Gastrocnemius medialis (tissue), 4 donors: ENCODE measurements around the gene SLC35G6. TPM values are rescaled to one million over a fixed set of nuclear protein-coding genes. Genes with fewer than 3 reads are reported as not detected.

Source experiments
- ATAC-seq, 2 donors: fragments of 150-250 bp; one replicate each; pipeline ENCODE4 v1.9.1; 2016
- DNase-seq, 2 donors: peaks; one replicate each; pipeline ENCODE4 v3.0.0-alpha.2; 2019
- H3K27ac ChIP-seq, 4 donors: fragments of 200-600 bp; sonication (generic); 1 replicate in 1 of 4; 2 replicates in 3 of 4; pipeline ENCODE4 v1.5.1; 2016 to 2018; ENCODE audit warnings: mild to moderate bottlenecking in 2 of 4, moderate library complexity in 1 of 4
- H3K27me3 ChIP-seq, 3 donors: fragments of 200-600 bp; sonication (generic) in 2 of 3; 1 replicate in 1 of 3; 2 replicates in 2 of 3; pipeline versions ENCODE4 v1.5.1 to v1.6.0; 2016 to 2019; ENCODE audit warnings: mild to moderate bottlenecking in 1 of 3, moderate library complexity in 1 of 3
- H3K36me3 ChIP-seq, 2 donors: fragments of 200-600 bp; sonication (generic) in 1 of 2; one replicate each; pipeline ENCODE4 v1.5.1; 2017 to 2018
- H3K4me1 ChIP-seq, 2 donors: fragments of 200-600 bp; sonication (generic) in 1 of 2; one replicate each; pipeline ENCODE4 v1.5.1; 2016 to 2017; ENCODE audit warnings: mild to moderate bottlenecking in 2 of 2
- H3K4me3 ChIP-seq, 4 donors: fragments of 200-600 bp; sonication (generic) in 3 of 4; 1 replicate in 1 of 4; 2 replicates in 3 of 4; pipeline ENCODE4 v1.5.1; 2016 to 2019; ENCODE audit warnings: mild to moderate bottlenecking in 2 of 4
- H3K9me3 ChIP-seq, 3 donors: fragments of 200-600 bp; sonication (generic) in 2 of 3; 1 replicate in 1 of 3; 2 replicates in 2 of 3; pipeline ENCODE4 v1.5.1; 2016 to 2019
- POLR2A ChIP-seq, 2 donors: fragments of 450-650 bp; IDR thresholded peaks; one replicate each; pipeline ENCODE4 v1.6.1; 2017; ENCODE audit warnings: antibody characterized with exemption in 2 of 2, mild to moderate bottlenecking in 2 of 2, moderate library complexity in 2 of 2
- in situ Hi-C, 4 donors: fragments of 200-750 bp; cut with MboI; loops; one replicate each; pipeline versions ENCODE4 v1.15.0 to v1.8.0; 2017; ENCODE audit warnings: low sequenced_read_pairs in 4 of 4
- intact Hi-C: fragments of 100-400 bp; cut with DNase I; formaldehyde crosslinking; loops from one replicate; pipeline ENCODE4 v1.15.1; 2023; ENCODE audit warnings: low total_unique reads
- total RNA-seq, 4 donors: library from RNA; depleted of rRNA; stranded (reverse); fragments of >200 nt; gene quantifications; one replicate each; pipeline versions ENCODE4 v1.1.0 to v1.2.3, GENCODE V29; 2016
- TF ChIP-seq, protein P1 (sequence below), 5 experiments: fragments of 450-650 bp in 3 of 5; fragments of 200-600 bp in 2 of 5; sonication (generic) in 2 of 5; IDR thresholded peaks in 4 of 5; conservative IDR thresholded peaks in 1 of 5; 1 replicate in 4 of 5; 2 replicates in 1 of 5; pipeline ENCODE4 v1.5.1; 2016 to 2019; ENCODE audit warnings: antibody characterized with exemption in 5 of 5, mild to moderate bottlenecking in 3 of 5, moderate library complexity in 3 of 5

SLC35G6 gene
- total RNA-seq, 4 donors from 2014 or later: not detected

DNA sequence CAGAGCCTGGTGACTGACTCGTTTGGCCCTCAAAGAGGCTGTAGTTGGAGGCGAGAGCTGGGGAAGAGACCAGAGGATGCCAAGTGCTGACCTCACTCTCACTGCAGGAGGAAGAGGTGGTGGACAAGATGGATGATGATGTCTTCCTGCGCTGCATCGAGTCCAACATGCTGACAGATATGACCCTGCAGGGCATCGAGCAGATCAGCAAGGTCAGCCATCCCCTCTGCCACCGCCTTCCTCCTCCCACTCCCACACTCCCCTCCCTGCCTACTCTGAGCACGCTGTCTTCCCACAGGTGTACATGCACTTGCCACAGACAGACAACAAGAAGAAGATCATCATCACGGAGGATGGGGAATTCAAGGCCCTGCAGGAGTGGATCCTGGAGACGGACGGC lies 29.9 kb downstream of the SLC35G6 start:
- in situ Hi-C loops (loop anchor here in 2 of 4 donors (25.0 kb wide), 2 partner anchors 149 to 176 kb away; partner anchors contain the start of genes TP53 (in 2 of the 2), WRAP53 (in 2 of the 2), KCTD11 (in 1 of the 2) and TMEM95 (in 1 of the 2)), intact Hi-C loops (no loop called here)
- Histone ChIP-seq H3K27ac (no peak overlapping the region), H3K27me3 (no peaks in the 10 kb centered on the region), H3K4me1 (no peaks in the 10 kb centered on the region), H3K4me3 (no peak overlapping the region), H3K36me3 (peaks cover 0 to 76% of the 10 kb centered on the region in 2 donors), H3K9me3 (no peaks in the 10 kb centered on the region)
- no peak for TF ChIP-seq POLR2A (IDR thresholded peaks at IDR 0.05)
- TF ChIP-seq, protein P1, sequence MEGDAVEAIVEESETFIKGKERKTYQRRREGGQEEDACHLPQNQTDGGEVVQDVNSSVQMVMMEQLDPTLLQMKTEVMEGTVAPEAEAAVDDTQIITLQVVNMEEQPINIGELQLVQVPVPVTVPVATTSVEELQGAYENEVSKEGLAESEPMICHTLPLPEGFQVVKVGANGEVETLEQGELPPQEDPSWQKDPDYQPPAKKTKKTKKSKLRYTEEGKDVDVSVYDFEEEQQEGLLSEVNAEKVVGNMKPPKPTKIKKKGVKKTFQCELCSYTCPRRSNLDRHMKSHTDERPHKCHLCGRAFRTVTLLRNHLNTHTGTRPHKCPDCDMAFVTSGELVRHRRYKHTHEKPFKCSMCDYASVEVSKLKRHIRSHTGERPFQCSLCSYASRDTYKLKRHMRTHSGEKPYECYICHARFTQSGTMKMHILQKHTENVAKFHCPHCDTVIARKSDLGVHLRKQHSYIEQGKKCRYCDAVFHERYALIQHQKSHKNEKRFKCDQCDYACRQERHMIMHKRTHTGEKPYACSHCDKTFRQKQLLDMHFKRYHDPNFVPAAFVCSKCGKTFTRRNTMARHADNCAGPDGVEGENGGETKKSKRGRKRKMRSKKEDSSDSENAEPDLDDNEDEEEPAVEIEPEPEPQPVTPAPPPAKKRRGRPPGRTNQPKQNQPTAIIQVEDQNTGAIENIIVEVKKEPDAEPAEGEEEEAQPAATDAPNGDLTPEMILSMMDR (IDR thresholded peaks at IDR 0.05 in 4 of 5, conservative IDR thresholded peaks at IDR 0.05 in 1 of 5): no peak
- ATAC-seq: no peak
- no peak for DNase-seq

DNA sequence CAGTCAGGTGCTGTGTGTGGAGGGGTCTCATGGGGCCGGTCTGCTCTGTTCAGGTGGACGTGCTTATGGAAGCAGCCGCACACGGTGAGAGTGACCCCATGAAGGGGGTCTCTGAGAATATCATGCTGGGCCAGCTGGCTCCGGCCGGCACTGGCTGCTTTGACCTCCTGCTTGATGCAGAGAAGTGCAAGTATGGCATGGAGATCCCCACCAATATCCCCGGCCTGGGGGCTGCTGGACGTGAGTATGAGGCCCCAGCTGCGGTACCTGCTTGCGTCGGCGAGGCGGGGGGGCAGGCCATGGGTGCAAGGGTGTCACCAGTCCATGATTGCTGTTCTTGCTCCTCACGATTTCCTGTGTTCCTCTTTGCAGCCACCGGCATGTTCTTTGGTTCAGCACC lies 30.9 kb downstream of the SLC35G6 start:
- no peaks in the 10 kb centered on the region for H3K4me1 ChIP-seq
- H3K27me3 ChIP-seq: no peaks in the 10 kb centered on the region
- intact Hi-C loops (no loop called here), in situ Hi-C loops (loop anchor here in 2 of 4 donors (25.0 kb wide), 2 partner anchors 150 to 175 kb away; partner anchors contain the start of genes TP53 (in 2 of the 2), WRAP53 (in 2 of the 2), KCTD11 (in 1 of the 2) and TMEM95 (in 1 of the 2))
- H3K9me3 ChIP-seq: no peaks in the 10 kb centered on the region
- ATAC-seq: no peak
- peaks cover 0 to 70% of the 10 kb centered on the region in 2 donors for H3K36me3 ChIP-seq
- TF ChIP-seq POLR2A (IDR thresholded peaks at IDR 0.05): no peak
- TF ChIP-seq, protein P1 (IDR thresholded peaks at IDR 0.05 in 4 of 5, conservative IDR thresholded peaks at IDR 0.05 in 1 of 5): no peak
- no peak overlapping the region for H3K27ac ChIP-seq
- DNase-seq: no peak
- no peak overlapping the region for H3K4me3 ChIP-seq

DNA sequence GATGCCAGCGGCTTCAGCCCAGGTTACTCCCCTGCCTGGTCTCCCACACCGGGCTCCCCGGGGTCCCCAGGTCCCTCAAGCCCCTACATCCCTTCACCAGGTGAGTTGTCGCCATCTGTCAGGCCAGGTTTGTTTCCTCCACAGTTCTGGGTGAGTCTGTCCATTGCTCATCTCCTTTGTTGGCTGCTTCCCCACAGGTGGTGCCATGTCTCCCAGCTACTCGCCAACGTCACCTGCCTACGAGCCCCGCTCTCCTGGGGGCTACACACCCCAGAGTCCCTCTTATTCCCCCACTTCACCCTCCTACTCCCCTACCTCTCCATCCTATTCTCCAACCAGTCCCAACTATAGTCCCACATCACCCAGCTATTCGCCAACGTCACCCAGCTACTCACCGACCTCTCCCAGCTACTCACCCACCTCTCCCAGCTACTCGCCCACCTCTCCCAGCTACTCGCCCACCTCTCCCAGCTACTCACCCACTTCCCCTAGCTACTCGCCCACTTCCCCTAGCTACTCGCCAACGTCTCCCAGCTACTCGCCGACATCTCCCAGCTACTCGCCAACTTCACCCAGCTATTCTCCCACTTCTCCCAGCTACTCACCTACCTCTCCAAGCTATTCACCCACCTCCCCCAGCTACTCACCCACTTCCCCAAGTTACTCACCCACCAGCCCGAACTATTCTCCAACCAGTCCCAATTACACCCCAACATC lies 31.7 kb downstream of the SLC35G6 start:
- no peak for ATAC-seq
- in situ Hi-C loops: loop anchor here in 2 of 4 donors (25.0 kb wide), 2 partner anchors 151 to 174 kb away; partner anchors contain the start of genes TP53 (in 2 of the 2), WRAP53 (in 2 of the 2), KCTD11 (in 1 of the 2) and TMEM95 (in 1 of the 2)
- H3K27me3 ChIP-seq: no peaks in the 10 kb centered on the region
- DNase-seq: no peak
- H3K36me3 ChIP-seq: peaks cover 0 to 66% of the 10 kb centered on the region in 2 donors
- H3K9me3 ChIP-seq: no peaks in the 10 kb centered on the region
- H3K27ac ChIP-seq: no peak overlapping the region
- intact Hi-C loops: no loop called here
- no peaks in the 10 kb centered on the region for H3K4me1 ChIP-seq
- TF ChIP-seq, protein P1 (IDR thresholded peaks at IDR 0.05 in 4 of 5, conservative IDR thresholded peaks at IDR 0.05 in 1 of 5): no peak
- no peak for TF ChIP-seq POLR2A (IDR thresholded peaks at IDR 0.05)
- no peak overlapping the region for H3K4me3 ChIP-seq

DNA sequence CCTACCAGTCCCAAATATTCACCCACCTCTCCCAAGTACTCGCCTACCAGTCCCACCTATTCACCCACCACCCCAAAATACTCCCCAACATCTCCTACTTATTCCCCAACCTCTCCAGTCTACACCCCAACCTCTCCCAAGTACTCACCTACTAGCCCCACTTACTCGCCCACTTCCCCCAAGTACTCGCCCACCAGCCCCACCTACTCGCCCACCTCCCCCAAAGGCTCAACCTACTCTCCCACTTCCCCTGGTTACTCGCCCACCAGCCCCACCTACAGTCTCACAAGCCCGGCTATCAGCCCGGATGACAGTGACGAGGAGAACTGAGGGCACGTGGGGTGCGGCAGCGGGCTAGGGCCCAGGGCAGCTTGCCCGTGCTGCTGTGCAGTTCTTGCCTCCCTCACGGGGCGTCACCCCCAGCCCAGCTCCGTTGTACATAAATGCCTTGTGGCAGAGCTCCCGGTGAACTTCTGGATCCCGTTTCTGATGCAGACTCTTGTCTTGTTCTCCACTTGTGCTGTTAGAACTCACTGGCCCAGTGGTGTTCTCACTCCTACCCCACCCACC lies 32.7 kb downstream of the SLC35G6 start:
- Histone ChIP-seq H3K27ac (no peak overlapping the region), H3K9me3 (no peaks in the 10 kb centered on the region), H3K4me1 (no peaks in the 10 kb centered on the region), H3K36me3 (peaks cover 0 to 56% of the 10 kb centered on the region in 2 donors), H3K27me3 (no peaks in the 10 kb centered on the region), H3K4me3 (no peak overlapping the region)
- TF ChIP-seq POLR2A (IDR thresholded peaks at IDR 0.05): no peak
- TF ChIP-seq, protein P1 (IDR thresholded peaks at IDR 0.05 in 4 of 5, conservative IDR thresholded peaks at IDR 0.05 in 1 of 5): no peak
- no peak for DNase-seq
- in situ Hi-C loops: loop anchor here in 2 of 4 donors (25.0 kb wide), 2 partner anchors 152 to 173 kb away; partner anchors contain the start of genes TP53 (in 2 of the 2), WRAP53 (in 2 of the 2), KCTD11 (in 1 of the 2) and TMEM95 (in 1 of the 2)
- intact Hi-C loops: loop anchor here (1.0 to 2.0 kb wide), 2 partner anchors 47 to 77 kb away; partner anchors contain the start of genes SENP3 and SOX15
- ATAC-seq: no peak
